Smooth muscle cell (in vitro differentiated cells): Measurements from ENCODE around the gene SLC38A8. TPM values are rescaled to one million over a fixed set of nuclear protein-coding genes. Genes with fewer than 3 reads are reported as not detected.

Experiments
- DNase-seq: peaks from one replicate; lab custom pipeline; 2025; ENCODE audit not compliant: unreplicated experiment; lab: John Stamatoyannopoulos, UW
- H2AFZ ChIP-seq: fragments of 200-600 bp; sonication (generic); 2 replicates; pipeline ENCODE4 v1.6.0; 2016; ENCODE audit warnings: antibody characterized with exemption, low read depth, mild to moderate bottlenecking
- H3F3A ChIP-seq: fragments of 200-600 bp; sonication (generic); 2 replicates; pipeline ENCODE4 v1.6.0; 2017; ENCODE audit warnings: antibody characterized with exemption, low read depth
- H3K27ac ChIP-seq: fragments of 200-600 bp; sonication (generic); 2 replicates; pipeline ENCODE4 v1.5.1; 2016; ENCODE audit warnings: low read depth, mild to moderate bottlenecking
- H3K27me3 ChIP-seq: fragments of 200-600 bp; sonication (generic); 2 replicates; pipeline ENCODE4 v1.6.1; 2016; ENCODE audit warnings: low read depth, mild to moderate bottlenecking
- H3K36me3 ChIP-seq: fragments of 200-600 bp; sonication (generic); 2 replicates; pipeline ENCODE4 v1.5.1; 2016; ENCODE audit warnings: low read depth
- H3K4me1 ChIP-seq: fragments of 200-600 bp; sonication (generic); 2 replicates; pipeline ENCODE4 v1.5.1; 2016; ENCODE audit warnings: low read depth
- H3K4me2 ChIP-seq: fragments of 200-600 bp; sonication (generic); 2 replicates; pipeline ENCODE4 v1.6.0; 2016; ENCODE audit warnings: mild to moderate bottlenecking
- H3K4me3 ChIP-seq: fragments of 200-600 bp; sonication (generic); 2 replicates; pipeline ENCODE4 v1.5.1; 2016; ENCODE audit warnings: mild to moderate bottlenecking
- H3K79me2 ChIP-seq: fragments of 200-600 bp; sonication (generic); 2 replicates; pipeline ENCODE4 v1.6.0; 2016; ENCODE audit warnings: low read depth, mild to moderate bottlenecking
- H3K9ac ChIP-seq: fragments of 200-600 bp; sonication (generic); 2 replicates; pipeline ENCODE4 v1.6.0; 2016; ENCODE audit warnings: low read depth
- H3K9me3 ChIP-seq: fragments of 200-600 bp; sonication (generic); replicated peaks from 2 replicates; pipeline ENCODE4 v1.5.1; 2016; ENCODE audit warnings: low read depth
- H4K20me1 ChIP-seq: fragments of 200-600 bp; sonication (generic); 2 replicates; pipeline ENCODE4 v1.6.0; 2016; ENCODE audit warnings: low read depth
- CTCF ChIP-seq: fragments of 200-600 bp; sonication (generic); IDR thresholded peaks from 2 replicates; pipeline ENCODE4 v1.5.1; 2017; ENCODE audit warnings: borderline replicate concordance, mild to moderate bottlenecking, antibody characterized with exemption; ENCODE audit not compliant: insufficient read depth, poor library complexity, severe bottlenecking
- WGBS: methylation state at CpG from one replicate; pipeline ENCODE4 v1.1.7; 2016; ENCODE audit warnings: low lambda C conversion rate; 5-methylcytosine and 5-hydroxymethylcytosine counted together
- polyA plus RNA-seq: library from polyadenylated mRNA; unstranded; fragments of >200 nt; fragmentation: Nextera tagmentation; extraction: Ambion mirVana; gene quantifications from 2 replicates; pipeline ENCODE4 v1.2.1, GENCODE V29; 2016
- total RNA-seq: library from RNA; depleted of rRNA; stranded (reverse); fragments of >200 nt; gene quantifications from 2 replicates; pipeline ENCODE4 v1.2.3, GENCODE V29; 2014

SLC38A8 gene
- total and polyA plus RNA-seq, 2 experiments from 2014 or later: not detected

DNA sequence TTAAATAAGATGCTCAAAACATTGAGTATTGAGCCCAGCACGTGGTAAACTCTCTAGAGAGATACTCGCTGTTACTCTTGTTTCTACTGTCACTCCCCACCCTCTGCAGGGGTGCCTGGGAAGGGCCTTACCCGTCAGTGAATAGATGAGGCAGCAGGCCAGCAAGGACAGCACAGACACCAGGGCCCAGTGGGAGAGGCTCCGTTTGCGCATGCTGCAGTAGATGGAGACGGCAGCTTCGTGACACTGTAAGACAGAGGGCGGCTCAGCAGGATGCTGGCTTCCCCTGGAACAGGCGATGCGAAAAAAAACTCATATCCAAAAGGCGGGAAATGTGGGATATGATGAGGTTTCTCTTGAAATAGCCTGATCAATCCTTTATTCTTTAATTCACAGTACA is 20.0 kb downstream of the SLC38A8 start:
- no peak for DNase-seq
- H4K20me1 ChIP-seq: no peaks in the 10 kb centered on the region
- H3K4me1 ChIP-seq: no peaks in the 10 kb centered on the region
- WGBS: 85% methylated on average over 11 of the region's 11 CpGs
- no peak overlapping the region for H3K27ac ChIP-seq
- H3K36me3 ChIP-seq: no peaks in the 10 kb centered on the region
- H3K4me2 ChIP-seq: no peak overlapping the region
- no peak overlapping the region for H3K4me3 ChIP-seq
- no peaks in the 10 kb centered on the region for H3K9me3 ChIP-seq
- no peaks in the 10 kb centered on the region for H3K27me3 ChIP-seq
- no peaks in the 10 kb centered on the region for H3F3A ChIP-seq
- TF ChIP-seq CTCF: no peak
- H3K79me2 ChIP-seq: no peaks in the 10 kb centered on the region
- no peak overlapping the region for H3K9ac ChIP-seq
- H2AFZ ChIP-seq: no peak overlapping the region

- no peaks in the 10 kb centered on the region for H3K4me1 ChIP-seq
- H3K27ac ChIP-seq: no peak overlapping the region
- H3K4me2 ChIP-seq: no peak overlapping the region
- no peaks in the 10 kb centered on the region for H3F3A ChIP-seq
- H2AFZ ChIP-seq: no peak overlapping the region
- DNase-seq: no peak
- no peak for TF ChIP-seq CTCF
- H3K79me2 ChIP-seq: no peaks in the 10 kb centered on the region
- H3K9ac ChIP-seq: no peak overlapping the region
- H3K27me3 ChIP-seq: no peaks in the 10 kb centered on the region
- WGBS: 94% methylated on average over 5 of the region's 5 CpGs
- no peak overlapping the region for H3K4me3 ChIP-seq
- no peaks in the 10 kb centered on the region for H4K20me1 ChIP-seq
- H3K9me3 ChIP-seq: no peaks in the 10 kb centered on the region
- H3K36me3 ChIP-seq: no peaks in the 10 kb centered on the region
Measured at GRCh38 chr16:84021488-84021887, 21.1 kb downstream of the SLC38A8 start.

DNA sequence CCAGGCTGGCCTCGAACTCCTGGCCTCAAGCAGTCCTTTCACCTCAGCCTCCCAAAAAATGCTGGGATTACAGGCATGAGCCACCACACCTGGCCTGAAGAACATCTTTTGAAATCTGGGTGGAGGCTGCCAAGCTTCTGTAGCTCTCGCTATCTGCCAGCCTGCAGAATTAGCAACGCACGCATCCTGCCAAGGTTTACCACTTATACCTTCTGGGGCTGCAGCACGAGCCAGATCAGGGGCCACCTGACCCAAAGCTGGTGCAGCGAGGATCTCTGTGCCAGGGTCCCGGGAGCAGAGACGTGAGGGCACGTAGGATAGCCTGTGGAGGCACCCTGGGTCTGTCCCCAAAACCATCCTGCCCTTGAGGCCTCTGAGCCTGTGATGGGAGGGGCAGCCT is 22.2 kb downstream of the SLC38A8 start:
- DNase-seq: no peak
- Histone ChIP-seq H3K4me3 (no peak overlapping the region), H3F3A (no peaks in the 10 kb centered on the region), H3K4me1 (no peaks in the 10 kb centered on the region), H3K36me3 (no peaks in the 10 kb centered on the region), H4K20me1 (no peaks in the 10 kb centered on the region), H3K79me2 (no peaks in the 10 kb centered on the region), H2AFZ (no peak overlapping the region), H3K9ac (no peak overlapping the region), H3K27ac (no peak overlapping the region), H3K4me2 (no peak overlapping the region), H3K27me3 (no peaks in the 10 kb centered on the region), H3K9me3 (no peaks in the 10 kb centered on the region)
- WGBS: 95% methylated on average over 9 of the region's 9 CpGs
- no peak for TF ChIP-seq CTCF

DNA sequence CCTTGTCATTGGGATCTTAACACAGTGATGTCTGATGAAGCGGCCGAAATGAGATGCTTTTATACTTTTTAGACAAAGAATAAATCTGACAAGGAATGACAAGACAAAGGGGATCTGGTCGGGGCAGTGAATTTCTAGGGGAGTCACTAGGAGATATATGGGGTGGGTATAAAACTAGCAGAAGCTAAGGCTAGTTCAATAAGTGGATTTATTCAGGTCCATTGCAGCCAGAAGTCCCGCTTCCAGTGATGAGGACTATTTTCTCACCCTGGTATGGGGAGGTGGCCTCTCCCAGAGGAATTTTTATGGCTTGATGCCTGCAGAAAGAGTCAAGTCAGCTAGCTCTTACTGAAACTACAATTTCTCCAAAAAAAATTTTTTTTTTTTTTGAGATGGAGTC is 23.9 kb downstream of the SLC38A8 start:
- DNase-seq: no peak
- Histone ChIP-seq H3K9ac (no peak overlapping the region), H2AFZ (no peak overlapping the region), H3K4me2 (no peak overlapping the region), H3K27me3 (no peaks in the 10 kb centered on the region), H3K36me3 (no peaks in the 10 kb centered on the region), H3K79me2 (no peaks in the 10 kb centered on the region), H3K9me3 (no peaks in the 10 kb centered on the region), H3K4me1 (no peaks in the 10 kb centered on the region), H3K27ac (no peak overlapping the region), H3F3A (no peaks in the 10 kb centered on the region), H3K4me3 (no peak overlapping the region), H4K20me1 (no peaks in the 10 kb centered on the region)
- no peak for TF ChIP-seq CTCF
- WGBS: 90% methylated on average over 4 of the region's 4 CpGs
